K562 (cell line): ENCODE data around the gene KMO. TPM values are rescaled to one million over a fixed set of nuclear protein-coding genes. Genes with fewer than 3 reads are reported as not detected.
A peak's percentile ranks its signal among the peaks of the same experiment; 100 is the strongest.

Experiments
- ARNT ChIP-seq, 2 experiments: fragments of 450-650 bp; IDR thresholded peaks; 2 replicates each; pipeline ENCODE4 v1.6.1; 2016; ENCODE audit warnings: mild to moderate bottlenecking in 1 of 2
- ATF1 ChIP-seq, 2 experiments: fragments of 450-650 bp in 1 of 2; IDR thresholded peaks; 2 replicates each; pipeline ENCODE4 v1.6.1; 2016; ENCODE audit warnings: missing compliant biosample characterization in 1 of 2, missing genetic modification characterization in 1 of 2
- BCL6 ChIP-seq: fragments of 250-450 bp; sonication (Bioruptor Pico); IDR thresholded peaks from 2 replicates; pipeline ENCODE4 v1.4.0; 2020
- CBFA2T2 ChIP-seq: fragments of 450-650 bp; conservative IDR thresholded peaks from 2 replicates; pipeline ENCODE4 v1.6.1; 2017; ENCODE audit warnings: mild to moderate bottlenecking
- DACH1 ChIP-seq: fragments of 450-650 bp; IDR thresholded peaks from 2 replicates; pipeline ENCODE4 v1.6.1; 2018; ENCODE audit not compliant: partially characterized antibody
- HMG20A ChIP-seq: fragments of 450-650 bp; formaldehyde crosslinking; conservative IDR thresholded peaks from 2 replicates; pipeline ENCODE4 v1.4.0; 2020; ENCODE audit warnings: mild to moderate bottlenecking, mixed read lengths
- HSF4 ChIP-seq: fragments of 250-450 bp; sonication (Bioruptor Pico); IDR thresholded peaks from 2 replicates; pipeline ENCODE4 v2.1.2; 2022; ENCODE audit warnings: mild to moderate bottlenecking, moderate library complexity, borderline replicate concordance
- NBN ChIP-seq: fragments of 450-650 bp; IDR thresholded peaks from 2 replicates; pipeline ENCODE4 v1.6.1; 2016; ENCODE audit warnings: low read depth, mild to moderate bottlenecking
- NUFIP1 ChIP-seq: fragments of 450-650 bp; IDR thresholded peaks from 2 replicates; pipeline ENCODE4 v1.6.1; 2018; ENCODE audit not compliant: partially characterized antibody
- RBM14 ChIP-seq: fragments of 200-400 bp; formaldehyde crosslinking; IDR thresholded peaks from 2 replicates; pipeline ENCODE4 v1.6.1; 2018; ENCODE audit warnings: low read depth, mild to moderate bottlenecking, low read length, moderate library complexity, borderline replicate concordance; ENCODE audit not compliant: insufficient read depth
- SNIP1 ChIP-seq: fragments of 450-650 bp; IDR thresholded peaks from 2 replicates; pipeline ENCODE4 v1.7.1; 2017; ENCODE audit warnings: low read depth, mild to moderate bottlenecking
- THRAP3 ChIP-seq: fragments of 450-650 bp; IDR thresholded peaks from 2 replicates; pipeline ENCODE4 v1.6.1; 2016; ENCODE audit warnings: mild to moderate bottlenecking, inconsistent platforms, borderline replicate concordance
- ZKSCAN8 ChIP-seq: fragments of 200-800 bp; sonication (Bioruptor generic); IDR thresholded peaks from 2 replicates; pipeline ENCODE4 v1.6.1; 2016; ENCODE audit warnings: missing genetic modification characterization, missing compliant biosample characterization
- ZNF551 ChIP-seq: fragments of 250-450 bp; sonication (Bioruptor Pico); IDR thresholded peaks from 2 replicates; pipeline ENCODE4 v1.5.0; 2021; ENCODE audit warnings: mild to moderate bottlenecking, moderate library complexity
- polyA plus RNA-seq, 8 experiments: library from polyadenylated mRNA; depleted of rRNA in 4 of 8; stranded (reverse) in 5 of 8; unstranded in 3 of 8; fragments of >200 nt; fragmentation: Nextera tagmentation in 2 of 8; fragmentation: Illumina TruSeq in 1 of 8; extraction: Ambion mirVana in 2 of 8; extraction: Trizol in 1 of 8; gene quantifications; 2 replicates each; pipeline versions ENCODE4 v1.2.1 to v1.2.3, GENCODE V29; 2011 to 2014; ENCODE audit warnings: inconsistent platforms in 1 of 8, missing spikeins in 1 of 8
- total RNA-seq, 7 experiments: library from RNA; depleted of rRNA in 6 of 7; stranded (reverse); fragments of >200 nt in 6 of 7; fragmentation: Illumina TruSeq in 2 of 7; extraction: Trizol in 2 of 7; gene quantifications; 2 replicates each; pipeline versions ENCODE4 v1.2.1 to v1.2.3, GENCODE V29; 2011 to 2021; ENCODE audit warnings: low replicate concordance in 1 of 7
- TF ChIP-seq, protein P1 (sequence below): fragments of 250-450 bp; sonication (Bioruptor Pico); IDR thresholded peaks from 2 replicates; pipeline ENCODE4 v1.9.0; 2021; ENCODE audit warnings: mild to moderate bottlenecking, inconsistent platforms
- TF ChIP-seq, protein P2 (sequence below), 2 experiments: fragments of 450-650 bp; IDR thresholded peaks; 2 replicates each; pipeline ENCODE4 v1.6.1; 2016
- TF ChIP-seq, protein P3 (sequence below), 3 experiments: fragments of 200-800 bp in 1 of 3; sonication (Bioruptor generic) in 1 of 3; sonication (generic) in 1 of 3; formaldehyde crosslinking in 1 of 3; IDR thresholded peaks; 2 replicates each; pipeline versions ENCODE4 v1.6.1 to v1.8.0; 2016 to 2022; ENCODE audit warnings: mild to moderate bottlenecking in 2 of 3, missing compliant biosample characterization in 2 of 3, missing genetic modification characterization in 2 of 3, missing genetic modification reagents in 1 of 3

KMO gene
- total and polyA plus RNA-seq, 9 of the 15 experiments (the other 6 are each of a cell fraction or from before 2014, with no cell fraction given): 0.01 to 0.11 (median 0.01) TPM; not detected in 6

DNA sequence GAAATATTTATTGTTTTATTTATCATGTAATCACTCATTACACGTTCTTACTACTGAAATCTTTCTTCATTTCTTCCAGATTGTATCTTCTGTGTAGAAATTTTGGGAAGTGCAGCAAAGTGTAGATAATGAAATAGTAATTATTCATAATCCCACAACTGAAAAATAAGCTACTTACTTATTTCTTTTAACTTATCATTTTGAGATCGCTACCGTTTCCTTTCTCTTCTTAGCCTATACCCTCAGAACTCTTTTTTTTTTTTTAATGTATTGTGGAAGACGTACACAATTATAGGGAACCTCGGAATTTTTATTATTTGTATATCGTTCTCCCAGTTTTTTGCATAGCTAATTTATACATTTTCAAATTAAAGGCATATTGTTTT lies 12.1 kb upstream of the KMO start (continued):
- TF ChIP-seq HMG20A (CRISPR knock-in tag) (no peak), ZNF551 (0 out of 2 replicates have a peak, but pooled peaks have one; percentile 59), SNIP1 (no peak), ARNT (IDR thresholded peaks at IDR 0.05) (0 out of 4 replicates have a peak, but pooled peaks of 1 of the 2 experiments have one; percentile 9), BCL6 (CRISPR knock-in tag) (no peak), THRAP3 (0 out of 2 replicates have a peak, but pooled peaks have one; percentile 73), NBN (0 out of 2 replicates have a peak, but pooled peaks have one; percentile 12), ATF1 (CRISPR knock-in tag; IDR thresholded peaks at IDR 0.05) (no peak), ATF1 (tag; IDR thresholded peaks at IDR 0.05) (no peak), CBFA2T2 (no peak), DACH1 (peak; percentile 32), NUFIP1 (no peak), RBM14 (no peak), ZKSCAN8 (CRISPR knock-in tag) (no peak), HSF4 (CRISPR knock-in tag) (no peak)
- TF ChIP-seq, protein P1, sequence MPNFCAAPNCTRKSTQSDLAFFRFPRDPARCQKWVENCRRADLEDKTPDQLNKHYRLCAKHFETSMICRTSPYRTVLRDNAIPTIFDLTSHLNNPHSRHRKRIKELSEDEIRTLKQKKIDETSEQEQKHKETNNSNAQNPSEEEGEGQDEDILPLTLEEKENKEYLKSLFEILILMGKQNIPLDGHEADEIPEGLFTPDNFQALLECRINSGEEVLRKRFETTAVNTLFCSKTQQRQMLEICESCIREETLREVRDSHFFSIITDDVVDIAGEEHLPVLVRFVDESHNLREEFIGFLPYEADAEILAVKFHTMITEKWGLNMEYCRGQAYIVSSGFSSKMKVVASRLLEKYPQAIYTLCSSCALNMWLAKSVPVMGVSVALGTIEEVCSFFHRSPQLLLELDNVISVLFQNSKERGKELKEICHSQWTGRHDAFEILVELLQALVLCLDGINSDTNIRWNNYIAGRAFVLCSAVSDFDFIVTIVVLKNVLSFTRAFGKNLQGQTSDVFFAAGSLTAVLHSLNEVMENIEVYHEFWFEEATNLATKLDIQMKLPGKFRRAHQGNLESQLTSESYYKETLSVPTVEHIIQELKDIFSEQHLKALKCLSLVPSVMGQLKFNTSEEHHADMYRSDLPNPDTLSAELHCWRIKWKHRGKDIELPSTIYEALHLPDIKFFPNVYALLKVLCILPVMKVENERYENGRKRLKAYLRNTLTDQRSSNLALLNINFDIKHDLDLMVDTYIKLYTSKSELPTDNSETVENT (CRISPR knock-in tag): no peak
- TF ChIP-seq, protein P2, sequence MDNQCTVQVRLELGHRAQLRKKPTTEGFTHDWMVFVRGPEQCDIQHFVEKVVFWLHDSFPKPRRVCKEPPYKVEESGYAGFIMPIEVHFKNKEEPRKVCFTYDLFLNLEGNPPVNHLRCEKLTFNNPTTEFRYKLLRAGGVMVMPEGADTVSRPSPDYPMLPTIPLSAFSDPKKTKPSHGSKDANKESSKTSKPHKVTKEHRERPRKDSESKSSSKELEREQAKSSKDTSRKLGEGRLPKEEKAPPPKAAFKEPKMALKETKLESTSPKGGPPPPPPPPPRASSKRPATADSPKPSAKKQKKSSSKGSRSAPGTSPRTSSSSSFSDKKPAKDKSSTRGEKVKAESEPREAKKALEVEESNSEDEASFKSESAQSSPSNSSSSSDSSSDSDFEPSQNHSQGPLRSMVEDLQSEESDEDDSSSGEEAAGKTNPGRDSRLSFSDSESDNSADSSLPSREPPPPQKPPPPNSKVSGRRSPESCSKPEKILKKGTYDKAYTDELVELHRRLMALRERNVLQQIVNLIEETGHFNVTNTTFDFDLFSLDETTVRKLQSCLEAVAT (IDR thresholded peaks at IDR 0.05): no peak
- TF ChIP-seq, protein P3, sequence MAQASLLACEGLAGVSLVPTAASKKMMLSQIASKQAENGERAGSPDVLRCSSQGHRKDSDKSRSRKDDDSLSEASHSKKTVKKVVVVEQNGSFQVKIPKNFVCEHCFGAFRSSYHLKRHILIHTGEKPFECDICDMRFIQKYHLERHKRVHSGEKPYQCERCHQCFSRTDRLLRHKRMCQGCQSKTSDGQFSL (CRISPR knock-in tag; IDR thresholded peaks at IDR 0.05): no peak
- TF ChIP-seq, protein P3 (tag; IDR thresholded peaks at IDR 0.05): no peak
